ENCODE data around the gene DOCK4. TPM values are rescaled to one million over a fixed set of nuclear protein-coding genes. Genes with fewer than 3 reads are reported as not detected.

The DOCK4 gene
- total and polyA plus RNA-seq, 2 of the 8 experiments (the other 6 are each of a cell fraction or from before 2014, with no cell fraction given): 5.1 to 23.6 TPM

DNA sequence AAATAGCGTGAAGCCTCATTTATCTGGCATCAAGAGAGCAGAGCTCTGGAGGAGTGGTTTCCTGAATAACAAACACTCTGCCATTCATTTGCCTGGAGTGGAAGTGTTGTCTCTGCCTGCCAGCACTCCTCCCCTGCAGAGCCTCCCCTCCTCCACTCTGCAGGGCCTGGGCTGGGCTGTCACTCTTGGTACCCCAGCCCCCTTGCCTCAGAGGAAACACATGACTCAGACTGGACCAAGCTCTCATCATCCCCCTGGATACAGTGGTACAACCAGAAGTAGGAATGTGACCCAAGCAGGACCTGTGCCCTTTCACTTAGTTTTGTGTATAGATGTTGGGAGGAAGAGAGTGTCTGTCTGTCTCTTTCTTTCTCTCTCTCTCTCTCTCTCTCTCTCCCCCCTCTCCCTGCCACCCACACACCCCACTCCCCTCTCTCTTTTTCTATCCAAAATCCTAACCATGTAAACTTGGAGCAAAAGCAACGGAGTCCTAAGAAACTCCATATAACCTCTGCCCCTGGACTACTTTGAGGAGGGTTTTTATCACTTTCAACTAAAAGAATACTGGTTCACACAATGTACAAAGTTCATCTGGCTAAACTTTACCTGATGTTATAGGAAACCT lies 43.9 kb downstream of the DOCK4 start:
- no peaks in the 10 kb centered on the region for H3K36me3 ChIP-seq (ENCODE audit: control insufficient read depth in 2 of 4, insufficient read depth in 4 of 4, low read length in 3 of 4)
- DNase-seq (ENCODE audit: low read depth in 1 of 2, low spot score in 2 of 2) (peak; percentile 63 to 73), FAIRE-seq (peak; percentile 73)
- H3K23me2 ChIP-seq (ENCODE audit: low read depth, low read length): peaks cover 2% of the 10 kb centered on the region; the same call in 1 of the 2 replicates
- H3K4me3 ChIP-seq (ENCODE audit: extremely low read depth in 1 of 4, insufficient read depth in 2 of 4, low read depth in 3 of 4, low read length in 4 of 4): peak overlapping the region in 1 of 4 experiments; percentile 35; a peak in 1 of 8 replicates
- H2AK5ac ChIP-seq (ENCODE audit: low read depth, low read length): no peak overlapping the region
- peak overlapping the region; percentile 62 for H3K18ac ChIP-seq (ENCODE audit: extremely low read depth, low read length)
- no peak overlapping the region for H2AFZ ChIP-seq (ENCODE audit: low read length)
- peaks cover 3 to 26% (median 15%) of the 10 kb centered on the region in 4 experiments; a peak in 6 of 7 replicates for H3K4me1 ChIP-seq (replicated peaks in 1 of 4; ENCODE audit: control insufficient read depth in 3 of 4, insufficient read depth in 4 of 4, low read length in 3 of 4)
- CTCF ChIA-PET (ENCODE audit: partially characterized antibody): interaction anchor here (0.6 to 1.5 kb wide), 8 partner anchors 11 to 309 kb away, joined by 3 read pairs; no protein-coding TSS in a partner anchor
- H2BK5ac ChIP-seq (ENCODE audit: low read depth, low read length): no peak overlapping the region; the same call in 1 of the 2 replicates
- H4K91ac ChIP-seq (replicated peaks; ENCODE audit: insufficient read length, low read length): no peak overlapping the region
- no peak overlapping the region for H2BK20ac ChIP-seq (ENCODE audit: low read length)
- H3K56ac ChIP-seq (replicated peaks; ENCODE audit: insufficient read length, low read depth, low read length): no peak overlapping the region
- POLR2A ChIA-PET (ENCODE audit: partially characterized antibody): interaction anchor here (0.7 to 1.4 kb wide), 4 partner anchors 42 to 215 kb away, joined by 3 to 5 read pairs (median 4); partner anchors contain the start of genes DOCK4 and ZNF277
- H4K8ac ChIP-seq (ENCODE audit: extremely low read depth, insufficient read depth, low read length): no peak overlapping the region
- H3K27me3 ChIP-seq (replicated peaks in 1 of 4; ENCODE audit: control insufficient read depth in 3 of 4, extremely low read depth in 1 of 4, insufficient read depth in 3 of 4, low read length in 3 of 4): no peaks in the 10 kb centered on the region
- H3K9me3 ChIP-seq (ENCODE audit: insufficient read depth in 2 of 2, low read depth in 1 of 2, low read length in 1 of 2): no peaks in the 10 kb centered on the region
- H2BK15ac ChIP-seq (ENCODE audit: low read length): 0 out of 2 replicates have a peak overlapping the region, but pooled peaks have one; percentile 54
- H4K5ac ChIP-seq (ENCODE audit: insufficient read length, low read depth, low read length): peak overlapping the region; percentile 18
- no peak overlapping the region for H2BK12ac ChIP-seq (ENCODE audit: low read depth, low read length)
- H4K20me1 ChIP-seq (replicated peaks in 1 of 2; ENCODE audit: control insufficient read depth in 1 of 2, insufficient read depth in 2 of 2, low read length in 2 of 2): peaks cover 0 to 2% of the 10 kb centered on the region in 2 experiments
- H3K4ac ChIP-seq (replicated peaks; ENCODE audit: insufficient read length, low read depth, low read length): no peak overlapping the region
- no peak overlapping the region for H2BK120ac ChIP-seq (replicated peaks; ENCODE audit: low read depth, low read length)
- H3K23ac ChIP-seq (ENCODE audit: insufficient read length): no peak overlapping the region
- WGBS, 2 experiments (ENCODE audit: extremely low coverage in 1 of 2, insufficient coverage in 1 of 2, insufficient read length in 1 of 2, insufficient replicate concordance in 2 of 2, low coverage in 1 of 2, low lambda C conversion rate in 2 of 2, missing lambda C conversion rate in 1 of 2): 13% methylated on average over 2 of the region's 2 CpGs; no CpG with 5 or more reads in 1 of the 2 experiments
- no peak overlapping the region for H3K9ac ChIP-seq (replicated peaks in 1 of 4; ENCODE audit: extremely low read depth in 1 of 4, low read depth in 3 of 4, low read length in 3 of 4)
- peaks cover 0 to 36% of the 10 kb centered on the region in 2 experiments; a peak in 2 of 4 replicates for H3K79me2 ChIP-seq (ENCODE audit: control insufficient read depth in 1 of 2, insufficient read depth in 2 of 2, low read length in 2 of 2)
- no peaks in the 10 kb centered on the region for H3K79me1 ChIP-seq (ENCODE audit: low read depth, low read length)
- H3K4me2 ChIP-seq (ENCODE audit: insufficient read depth in 1 of 2, low read depth in 2 of 2, low read length in 2 of 2): peak overlapping the region; percentile 24 to 30
- no peak overlapping the region for H3K27ac ChIP-seq (ENCODE audit: low read depth, low read length)
- H3K14ac ChIP-seq (ENCODE audit: insufficient read length): no peak overlapping the region
- TF ChIP-seq JUND (IDR thresholded peaks at IDR 0.05; ENCODE audit: low read length) (peak; percentile 74; the same call in 1 of the 2 replicates), FOSL1 (IDR thresholded peaks at IDR 0.05; ENCODE audit: insufficient read depth, low read depth, low read length) (no peak), BCL11A (IDR thresholded peaks at IDR 0.05; ENCODE audit: low read depth in 2 of 2, low read length in 2 of 2) (no peak), SRF (IDR thresholded peaks at IDR 0.05; ENCODE audit: low read depth, low read length) (no peak), RBBP5 (IDR thresholded peaks at IDR 0.05; ENCODE audit: borderline replicate concordance, low read depth, low read length) (no peak), SIN3A (conservative IDR thresholded peaks at IDR 0.05 in 1 of 2, IDR thresholded peaks at IDR 0.05 in 1 of 2; ENCODE audit: low read depth in 1 of 2, low read length in 2 of 2) (peak; percentile 61 to 82; a peak in 2 of 4 replicates), SIX5 (IDR thresholded peaks at IDR 0.05; ENCODE audit: low read depth, low read length) (no peak), NANOG (IDR thresholded peaks at IDR 0.05; ENCODE audit: insufficient read depth, low read depth, low read length, poor library complexity, severe bottlenecking) (peak; percentile 59), ATF2 (IDR thresholded peaks at IDR 0.05; ENCODE audit: low read length) (no peak), SP1 (IDR thresholded peaks at IDR 0.05; ENCODE audit: low read depth, low read length) (peak; percentile 61; the same call in 1 of the 2 replicates)

Measured in H1 (cell line).